ENCODE measurements around the gene PLCD1.
"Not testable (repeated sequence)": the region's sequence is repeated elsewhere in the genome, so short reads cannot be mapped to it uniquely, and the experiment has no call there.

Gene PLCD1

GRCh38 chr3:37979541-37980461 is 49.6 kb downstream of the PLCD1 start:
- Histone ChIP-seq H3K27me3 (ENCODE audit: control insufficient read depth, insufficient read depth, low read length) (no peaks in the 10 kb centered on the region), H3K4me3 (ENCODE audit: low read length) (no peak overlapping the region), H3K4me1 (ENCODE audit: control insufficient read depth, low read depth, low read length) (no peaks in the 10 kb centered on the region), H3K9ac (ENCODE audit: low read length) (no peak overlapping the region), H3K36me3 (ENCODE audit: control insufficient read depth, low read depth, low read length) (no peaks in the 10 kb centered on the region), H3K9me3 (ENCODE audit: control insufficient read depth, low read depth, low read length) (no peaks in the 10 kb centered on the region), H3K27ac (ENCODE audit: low read length) (no peak overlapping the region)

GRCh38 chr3:37974121-37975083 is 55.0 kb downstream of the PLCD1 start:
- Histone ChIP-seq H3K27me3 (ENCODE audit: control insufficient read depth, insufficient read depth, low read length) (no peaks in the 10 kb centered on the region), H3K27ac (ENCODE audit: low read length) (no peak overlapping the region), H3K4me3 (ENCODE audit: low read length) (no peak overlapping the region), H3K9me3 (ENCODE audit: control insufficient read depth, low read depth, low read length) (no peaks in the 10 kb centered on the region), H3K36me3 (ENCODE audit: control insufficient read depth, low read depth, low read length) (no peaks in the 10 kb centered on the region), H3K9ac (ENCODE audit: low read length) (no peak overlapping the region), H3K4me1 (ENCODE audit: control insufficient read depth, low read depth, low read length) (no peaks in the 10 kb centered on the region)

- H3K9ac ChIP-seq (ENCODE audit: low read length): no peak overlapping the region
Observed at GRCh38 chr3:37973246-37974054, 56.0 kb downstream of the PLCD1 start.

GRCh38 chr3:37972056-37972455 is 57.4 kb downstream of the PLCD1 start:
- not testable (repeated sequence) for H3K9ac ChIP-seq (ENCODE audit: low read length); H3K27ac ChIP-seq (ENCODE audit: low read length); H3K27me3 ChIP-seq (ENCODE audit: control insufficient read depth, insufficient read depth, low read length); H3K36me3 ChIP-seq (ENCODE audit: control insufficient read depth, low read depth, low read length); H3K4me3 ChIP-seq (ENCODE audit: low read length); H3K9me3 ChIP-seq (ENCODE audit: control insufficient read depth, low read depth, low read length); H3K4me1 ChIP-seq (ENCODE audit: control insufficient read depth, low read depth, low read length)

More at GRCh38 chr3:37973246-37974054, 56.0 kb downstream of the PLCD1 start:
- Histone ChIP-seq H3K9me3 (ENCODE audit: control insufficient read depth, low read depth, low read length) (no peaks in the 10 kb centered on the region), H3K4me1 (ENCODE audit: control insufficient read depth, low read depth, low read length) (no peaks in the 10 kb centered on the region), H3K36me3 (ENCODE audit: control insufficient read depth, low read depth, low read length) (no peaks in the 10 kb centered on the region), H3K27ac (ENCODE audit: low read length) (no peak overlapping the region), H3K27me3 (ENCODE audit: control insufficient read depth, insufficient read depth, low read length) (no peaks in the 10 kb centered on the region), H3K4me3 (ENCODE audit: low read length) (no peak overlapping the region)

GRCh38 chr3:37971467-37971866 is 58.0 kb downstream of the PLCD1 start:
- H3K4me1 ChIP-seq (ENCODE audit: control insufficient read depth, low read depth, low read length): no peaks in the 10 kb centered on the region
- no peaks in the 10 kb centered on the region for H3K27me3 ChIP-seq (ENCODE audit: control insufficient read depth, insufficient read depth, low read length)
- H3K9ac ChIP-seq (ENCODE audit: low read length): no peak overlapping the region
- H3K36me3 ChIP-seq (ENCODE audit: control insufficient read depth, low read depth, low read length): no peaks in the 10 kb centered on the region
- no peak overlapping the region for H3K4me3 ChIP-seq (ENCODE audit: low read length)
- H3K27ac ChIP-seq (ENCODE audit: low read length): no peak overlapping the region
- H3K9me3 ChIP-seq (ENCODE audit: control insufficient read depth, low read depth, low read length): no peaks in the 10 kb centered on the region

- Histone ChIP-seq H3K36me3 (ENCODE audit: control insufficient read depth, low read depth, low read length) (no peaks in the 10 kb centered on the region), H3K9me3 (ENCODE audit: control insufficient read depth, low read depth, low read length) (no peaks in the 10 kb centered on the region), H3K27ac (ENCODE audit: low read length) (no peak overlapping the region), H3K27me3 (ENCODE audit: control insufficient read depth, insufficient read depth, low read length) (no peaks in the 10 kb centered on the region), H3K4me1 (ENCODE audit: control insufficient read depth, low read depth, low read length) (no peaks in the 10 kb centered on the region), H3K9ac (ENCODE audit: low read length) (no peak overlapping the region), H3K4me3 (ENCODE audit: low read length) (no peak overlapping the region)
Observed at GRCh38 chr3:37970802-37971201, 58.6 kb downstream of the PLCD1 start.

- H3K9me3 ChIP-seq (ENCODE audit: control insufficient read depth, low read depth, low read length): no peaks in the 10 kb centered on the region
- H3K9ac ChIP-seq (ENCODE audit: low read length): no peak overlapping the region
- no peaks in the 10 kb centered on the region for H3K27me3 ChIP-seq (ENCODE audit: control insufficient read depth, insufficient read depth, low read length)
- no peak overlapping the region for H3K27ac ChIP-seq (ENCODE audit: low read length)
- no peaks in the 10 kb centered on the region for H3K4me1 ChIP-seq (ENCODE audit: control insufficient read depth, low read depth, low read length)
- H3K36me3 ChIP-seq (ENCODE audit: control insufficient read depth, low read depth, low read length): no peaks in the 10 kb centered on the region
- H3K4me3 ChIP-seq (ENCODE audit: low read length): no peak overlapping the region
Observed at GRCh38 chr3:37969596-37970100, 59.8 kb downstream of the PLCD1 start.

GRCh38 chr3:37968813-37969595 is 60.4 kb downstream of the PLCD1 start:
- no peak overlapping the region for H3K4me3 ChIP-seq (ENCODE audit: low read length)
- no peaks in the 10 kb centered on the region for H3K36me3 ChIP-seq (ENCODE audit: control insufficient read depth, low read depth, low read length)

GRCh38 chr3:37968199-37968598 is 61.2 kb downstream of the PLCD1 start:
- H3K27me3 ChIP-seq (ENCODE audit: control insufficient read depth, insufficient read depth, low read length): no peaks in the 10 kb centered on the region
- H3K36me3 ChIP-seq (ENCODE audit: control insufficient read depth, low read depth, low read length): no peaks in the 10 kb centered on the region
- H3K4me3 ChIP-seq (ENCODE audit: low read length): no peak overlapping the region
- H3K9ac ChIP-seq (ENCODE audit: low read length): no peak overlapping the region
- H3K27ac ChIP-seq (ENCODE audit: low read length): no peak overlapping the region
- no peaks in the 10 kb centered on the region for H3K9me3 ChIP-seq (ENCODE audit: control insufficient read depth, low read depth, low read length)
- H3K4me1 ChIP-seq (ENCODE audit: control insufficient read depth, low read depth, low read length): peaks cover under 1% of the 10 kb centered on the region

More at GRCh38 chr3:37968813-37969595, 60.4 kb downstream of the PLCD1 start:
- Histone ChIP-seq H3K4me1 (ENCODE audit: control insufficient read depth, low read depth, low read length) (no peaks in the 10 kb centered on the region), H3K9me3 (ENCODE audit: control insufficient read depth, low read depth, low read length) (no peaks in the 10 kb centered on the region), H3K9ac (ENCODE audit: low read length) (no peak overlapping the region), H3K27ac (ENCODE audit: low read length) (no peak overlapping the region), H3K27me3 (ENCODE audit: control insufficient read depth, insufficient read depth, low read length) (no peaks in the 10 kb centered on the region)

- H3K36me3 ChIP-seq (ENCODE audit: control insufficient read depth, low read depth, low read length): no peaks in the 10 kb centered on the region
- no peak overlapping the region for H3K9ac ChIP-seq (ENCODE audit: low read length)
- H3K27me3 ChIP-seq (ENCODE audit: control insufficient read depth, insufficient read depth, low read length): no peaks in the 10 kb centered on the region
- no peaks in the 10 kb centered on the region for H3K9me3 ChIP-seq (ENCODE audit: control insufficient read depth, low read depth, low read length)
- no peak overlapping the region for H3K27ac ChIP-seq (ENCODE audit: low read length)
- peaks cover 9% of the 10 kb centered on the region for H3K4me1 ChIP-seq (ENCODE audit: control insufficient read depth, low read depth, low read length)
- H3K4me3 ChIP-seq (ENCODE audit: low read length): no peak overlapping the region
Observed at GRCh38 chr3:37967260-37967881, 62.1 kb downstream of the PLCD1 start.
